Measurements from ENCODE around the gene HAUS1.
"Not testable (repeated sequence)": the region's sequence is repeated elsewhere in the genome, so short reads cannot be mapped to it uniquely, and the experiment has no call there.

The HAUS1 gene

GRCh38 chr18:46095532-46095931, 8.7 kb upstream of the HAUS1 start:
- no peak for FAIRE-seq

- FAIRE-seq = no peak
These were observed 7.4 kb upstream of the HAUS1 start for GRCh38 chr18:46096651-46097300.

DNA sequence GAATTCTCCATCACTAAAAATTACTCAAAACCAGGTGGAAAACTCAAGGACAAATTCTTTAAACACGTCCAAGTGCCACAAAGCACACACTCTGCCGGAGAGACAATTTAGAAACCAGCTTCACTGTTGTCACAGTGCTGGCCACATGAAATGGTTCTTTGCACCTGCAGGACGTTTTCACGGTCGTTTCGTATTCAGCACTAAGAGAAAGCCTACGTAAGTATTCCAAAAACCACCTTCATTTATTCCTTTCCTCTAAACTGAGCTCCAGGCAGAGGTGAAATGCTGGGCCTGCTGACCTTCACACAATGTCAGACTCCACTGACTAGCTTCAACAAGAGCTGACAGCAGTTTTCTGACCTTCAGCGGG, 6.8 kb upstream of the HAUS1 start:
- FAIRE-seq = no peak

DNA sequence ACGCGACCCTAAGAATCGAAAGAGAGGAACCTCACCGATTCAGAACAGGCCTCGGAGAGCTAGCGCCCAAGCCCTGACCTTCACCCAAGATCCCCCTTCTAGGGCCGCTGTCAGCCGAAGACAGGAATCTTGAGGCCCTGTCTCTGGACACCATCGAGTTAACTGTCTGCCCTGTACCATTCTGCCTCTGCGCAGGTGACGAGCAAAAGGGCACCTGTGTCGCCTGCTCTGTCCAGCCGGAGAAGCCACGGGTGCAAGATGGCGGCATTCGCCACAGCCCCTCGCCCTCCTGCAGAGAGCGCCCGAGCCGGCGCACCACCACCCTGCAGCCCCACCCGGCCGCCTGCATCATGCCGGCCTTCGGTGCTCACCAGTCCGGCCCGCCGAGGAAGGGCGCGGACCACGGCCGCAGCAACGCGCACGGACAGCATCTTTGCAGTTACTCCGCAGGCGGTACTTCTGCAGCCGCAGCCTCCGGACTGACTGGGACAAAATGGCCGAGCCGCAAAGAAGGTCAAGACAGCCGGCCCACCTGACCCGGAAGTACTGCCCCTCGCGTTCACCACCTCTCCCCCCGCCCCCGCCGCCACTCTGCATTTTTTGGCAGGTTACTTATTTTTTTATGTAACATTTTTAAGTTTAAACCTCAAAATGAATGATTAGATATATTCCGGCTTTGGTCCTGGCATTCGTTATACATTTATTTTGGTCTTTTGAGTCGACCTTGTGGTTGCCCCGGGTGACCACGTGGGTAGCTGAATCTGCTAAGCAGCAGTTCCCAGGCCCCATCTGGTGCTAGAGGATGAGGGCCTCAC, 6.2 kb upstream of the HAUS1 start, which contains the start of gene ATP5F1A:
ATP5F1A (minus strand) TSS at position 496 of the 815 bp plus-strand sequence; CDS start at position 431, 65 bp downstream.
- no peak for FAIRE-seq

DNA sequence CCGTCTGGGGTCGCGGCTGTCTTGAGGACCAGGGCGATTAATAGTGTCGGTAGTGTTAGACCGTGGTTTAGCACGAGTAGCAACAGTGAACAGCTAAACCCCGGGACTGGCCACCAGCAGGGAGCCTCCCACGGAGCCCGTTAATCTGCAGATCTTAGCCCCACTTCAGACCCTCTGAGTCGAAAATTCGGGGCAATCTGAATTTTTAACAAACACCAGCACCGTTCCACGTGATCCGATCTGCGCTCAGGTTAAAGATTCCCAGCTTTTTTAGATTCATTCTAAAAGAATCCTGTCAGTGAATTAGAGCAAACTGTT, 5.6 kb upstream of the HAUS1 start:
- no peak for FAIRE-seq

DNA sequence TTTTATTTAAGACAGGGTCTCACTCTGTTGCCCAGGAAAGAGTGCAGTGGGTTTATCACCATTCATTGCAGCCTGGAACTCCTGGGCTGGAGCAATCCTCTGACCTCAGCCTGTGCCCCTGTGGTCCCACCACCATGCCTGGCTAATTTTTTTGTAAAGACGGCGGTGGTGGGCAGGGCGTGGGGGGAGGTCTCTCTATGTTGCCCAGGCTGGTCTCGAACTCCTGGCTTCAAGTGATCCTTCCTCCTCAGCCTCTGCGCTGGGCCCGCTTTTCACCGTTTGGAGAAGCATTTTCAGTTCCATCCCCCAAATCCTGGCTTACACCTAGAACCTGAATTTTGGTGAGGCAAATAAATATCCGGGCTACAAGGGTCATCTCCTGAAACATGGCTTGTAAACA, 4.7 kb upstream of the HAUS1 start:
- FAIRE-seq = no peak

GRCh38 chr18:46109386-46109785, 5.2 kb downstream of the HAUS1 start:
- FAIRE-seq = no peak

DNA sequence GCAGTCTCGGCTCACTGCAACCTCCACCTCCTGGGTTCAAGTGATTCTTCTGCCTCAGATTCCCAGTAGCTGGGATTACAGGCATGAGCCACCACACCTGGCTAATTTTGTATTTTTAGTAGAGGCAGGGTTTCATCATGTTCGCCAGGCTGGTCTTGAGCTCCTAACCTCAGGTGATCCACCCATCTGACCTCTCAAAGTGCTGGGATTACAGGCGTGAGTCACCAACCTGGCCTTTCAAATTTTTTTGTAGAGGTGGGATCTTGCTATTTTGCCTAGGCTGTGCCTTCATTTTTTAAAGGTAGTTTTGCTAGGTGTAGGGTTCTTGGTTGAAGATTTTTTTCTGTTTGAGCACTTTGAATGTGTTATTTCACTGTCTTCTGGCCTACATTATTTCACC, 6.2 kb downstream of the HAUS1 start:
- FAIRE-seq = no peak

- FAIRE-seq = no peak
These were observed 9.6 kb downstream of the HAUS1 start for GRCh38 chr18:46113751-46114150.

DNA sequence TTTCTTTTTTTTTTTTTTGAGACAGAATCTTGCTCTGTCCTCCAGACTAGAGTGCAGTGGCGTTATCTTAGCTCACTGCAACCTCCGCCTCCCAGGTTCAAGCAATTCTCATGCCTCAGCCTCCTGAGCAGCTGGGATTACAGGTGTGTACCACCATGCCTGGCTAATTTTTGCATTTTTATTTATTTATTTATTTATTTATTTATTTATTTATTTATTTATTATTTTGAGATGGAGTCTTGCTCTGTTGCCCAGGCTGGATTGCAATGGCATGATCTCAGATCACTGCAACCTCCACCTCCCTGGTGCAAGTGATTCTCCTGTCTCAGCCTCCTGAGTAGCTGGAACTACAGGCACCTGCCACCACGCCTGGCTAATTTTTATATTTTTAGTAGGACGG, 22.4 kb downstream of the HAUS1 start:
- FAIRE-seq = not testable (repeated sequence)

GRCh38 chr18:46130061-46130460, 25.9 kb downstream of the HAUS1 start:
- FAIRE-seq = no peak

DNA sequence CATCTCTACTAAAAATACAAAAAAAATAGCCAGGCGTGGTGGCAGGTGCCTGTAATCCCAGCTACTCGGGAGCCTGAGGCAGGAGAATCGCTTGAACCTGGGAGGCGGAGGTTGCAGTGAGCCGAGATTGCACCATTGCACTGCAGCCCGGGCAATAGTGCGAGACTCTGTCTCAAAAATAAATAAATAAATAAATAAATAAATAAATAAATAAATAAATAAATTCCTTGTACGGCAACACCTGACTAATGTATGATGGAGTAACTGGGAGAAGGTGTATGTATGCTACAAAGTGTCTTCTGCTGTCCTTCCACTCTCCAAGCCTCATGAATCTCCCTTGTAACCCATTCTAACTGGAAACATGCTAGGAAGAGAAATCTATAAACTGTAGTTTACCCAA, 26.4 kb downstream of the HAUS1 start:
- not testable (repeated sequence) for FAIRE-seq

- no peak for FAIRE-seq
These were observed 29.3 kb downstream of the HAUS1 start for GRCh38 chr18:46133534-46133933.

- no peak for FAIRE-seq
These were observed 30.9 kb downstream of the HAUS1 start for GRCh38 chr18:46134920-46135675.

DNA sequence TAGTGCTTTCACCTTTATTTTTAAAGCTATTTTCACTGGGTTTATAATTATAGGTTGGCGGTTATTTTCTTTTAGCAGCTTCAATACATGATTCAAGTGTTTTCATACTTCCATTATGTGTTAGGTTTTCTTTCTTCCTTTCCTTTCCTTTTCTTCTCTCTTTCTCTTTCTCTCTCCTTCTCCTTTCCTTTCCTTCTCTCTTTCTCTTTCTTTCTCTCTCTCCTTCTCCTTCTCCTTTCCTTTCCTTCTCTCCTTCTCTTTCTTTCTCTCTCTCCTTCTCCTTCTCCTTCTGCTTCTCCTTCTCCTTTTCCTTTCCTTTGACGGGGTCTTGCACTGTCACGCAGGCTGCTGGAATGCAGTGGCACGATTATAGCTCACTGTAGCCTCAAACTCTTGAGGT, 36.0 kb downstream of the HAUS1 start:
- FAIRE-seq = no peak

GRCh38 chr18:46141199-46141598, 37.0 kb downstream of the HAUS1 start:
- no peak for FAIRE-seq

GRCh38 chr18:46148810-46149209, 44.6 kb downstream of the HAUS1 start:
- no peak for FAIRE-seq

DNA sequence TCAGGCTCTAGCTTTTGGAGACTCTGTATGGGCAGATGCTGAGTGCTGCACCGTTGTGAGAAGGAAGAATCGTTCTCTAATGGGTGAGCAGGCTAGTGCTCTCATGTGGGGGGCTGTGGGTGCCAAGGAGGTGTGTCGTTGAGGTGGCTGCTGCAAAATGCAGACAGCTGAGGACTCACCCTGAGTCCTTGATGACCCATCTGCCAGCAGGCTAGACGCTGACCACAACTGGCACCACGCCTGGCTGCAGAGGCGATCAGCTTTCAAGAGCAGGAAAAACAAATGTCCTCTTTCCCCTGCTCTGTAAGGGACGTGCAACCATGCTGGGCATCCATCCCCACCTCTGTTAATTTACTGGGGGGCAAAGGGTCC, 48.2 kb downstream of the HAUS1 start:
- no peak for FAIRE-seq

DNA sequence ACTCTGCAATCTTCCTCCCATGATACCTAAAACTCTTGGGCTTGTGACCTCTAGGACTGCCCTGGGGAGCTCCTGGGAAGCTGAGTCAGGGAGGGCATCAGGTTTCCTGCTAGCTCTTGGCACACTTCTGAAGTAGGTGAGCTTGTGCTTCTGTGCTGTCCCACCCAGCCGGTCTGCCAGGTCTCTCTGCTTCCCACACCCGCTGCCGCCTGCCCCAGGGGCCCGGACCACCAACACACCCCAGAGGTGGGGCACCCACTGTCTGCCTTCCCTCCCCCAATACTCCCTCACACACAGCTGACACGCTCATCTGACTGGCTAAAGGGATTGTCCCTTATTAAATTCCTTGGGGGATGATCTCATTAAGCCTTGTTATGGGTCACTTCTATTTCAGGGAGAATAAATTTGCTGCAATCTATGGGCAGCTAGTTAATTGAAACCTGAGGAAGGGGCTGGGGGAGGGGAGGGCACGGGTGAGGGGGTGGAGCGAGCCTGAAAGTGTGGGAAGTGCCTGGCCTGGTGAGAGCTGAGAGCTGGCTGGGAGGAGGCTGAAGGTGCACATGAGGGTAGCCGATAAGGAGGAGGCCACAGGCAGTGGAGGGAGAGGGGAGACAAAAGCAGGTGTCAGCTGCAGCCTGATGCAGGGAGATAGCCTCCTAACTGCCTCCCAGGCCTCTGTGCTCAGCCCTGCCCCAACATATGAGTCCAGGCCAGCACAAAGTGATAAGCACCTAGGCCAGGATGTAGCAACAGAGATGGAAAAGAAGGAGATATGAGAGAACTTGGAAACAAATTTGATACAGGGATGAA, 48.8 kb downstream of the HAUS1 start:
- no peak for FAIRE-seq

DNA sequence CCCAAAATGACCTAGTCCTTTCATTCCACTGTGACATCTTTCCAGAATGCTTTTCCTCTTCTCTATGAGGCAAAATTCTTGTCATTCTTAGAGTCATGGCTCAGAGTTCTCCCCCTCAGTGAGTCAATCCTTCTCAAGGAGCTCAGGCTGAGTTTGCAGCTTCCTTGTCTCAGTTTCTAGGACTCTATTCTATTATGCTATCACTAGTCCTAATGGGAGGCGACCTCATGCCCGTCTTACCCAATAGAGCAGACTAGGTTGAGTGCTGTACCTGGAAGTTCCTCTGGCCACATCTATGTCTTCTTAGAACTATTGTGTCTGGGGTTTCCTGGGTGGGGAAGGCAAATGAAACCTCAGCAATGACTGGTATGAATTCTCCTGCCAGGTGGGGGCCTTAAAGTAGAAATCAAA, 51.5 kb downstream of the HAUS1 start:
- FAIRE-seq = no peak

- no peak for FAIRE-seq
These were observed 52.0 kb downstream of the HAUS1 start for GRCh38 chr18:46156124-46156745.

DNA sequence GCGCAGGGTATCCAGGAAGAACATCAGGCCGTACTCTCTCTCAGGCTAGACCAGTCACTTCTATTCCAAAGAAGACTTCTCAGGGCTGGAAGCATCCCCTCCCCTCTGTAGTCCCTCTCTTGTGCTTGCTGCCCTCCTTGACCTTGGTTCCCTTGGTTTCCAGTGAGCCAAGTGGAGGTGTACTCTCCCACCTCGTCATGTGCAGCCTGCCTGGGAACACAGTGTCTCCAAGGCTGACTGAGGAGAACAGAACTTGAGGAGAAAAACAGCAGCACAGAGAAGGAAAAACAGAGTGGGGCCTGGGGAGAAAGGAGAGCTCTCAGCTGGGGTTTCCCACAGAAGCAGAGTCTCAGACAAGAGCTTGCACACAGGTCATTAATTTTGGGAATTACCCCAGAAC, 52.7 kb downstream of the HAUS1 start:
- no peak for FAIRE-seq

GRCh38 chr18:46158499-46158898, 54.3 kb downstream of the HAUS1 start:
- no peak for FAIRE-seq
